H7 (cell line): Measurements from ENCODE around the gene CHST1. TPM values are rescaled to one million over a fixed set of nuclear protein-coding genes. Genes with fewer than 3 reads are reported as not detected.

Experiments
- total RNA-seq: library from RNA; depleted of rRNA; stranded (reverse); fragments of >200 nt; shearing (Covaris generic); gene quantifications from 2 replicates; pipeline ENCODE4 v1.2.3, GENCODE V29; 2014; rRNA removed

The CHST1 gene
- total RNA-seq, 1 experiment from 2014 or later: 0.87 TPM

Other genes with a start within 250 kb of the CHST1 start
- 3.9 and 5.8 TPM in 2 replicates for gene SLC35C1, start 139.5 kb upstream of the CHST1 start, total RNA-seq
- 16.0 and 24.1 TPM in 2 replicates for gene CRY2, start 181.9 kb upstream of the CHST1 start, total RNA-seq
- 10.4 and 15.3 TPM in 2 replicates for gene MAPK8IP1, start 220.0 kb upstream of the CHST1 start, total RNA-seq
- 0.35 and 2.3 TPM in 2 replicates for gene FREY1, start 241.6 kb upstream of the CHST1 start, total RNA-seq